ENCODE results near the gene XCL2.

XCL2 gene

DNA sequence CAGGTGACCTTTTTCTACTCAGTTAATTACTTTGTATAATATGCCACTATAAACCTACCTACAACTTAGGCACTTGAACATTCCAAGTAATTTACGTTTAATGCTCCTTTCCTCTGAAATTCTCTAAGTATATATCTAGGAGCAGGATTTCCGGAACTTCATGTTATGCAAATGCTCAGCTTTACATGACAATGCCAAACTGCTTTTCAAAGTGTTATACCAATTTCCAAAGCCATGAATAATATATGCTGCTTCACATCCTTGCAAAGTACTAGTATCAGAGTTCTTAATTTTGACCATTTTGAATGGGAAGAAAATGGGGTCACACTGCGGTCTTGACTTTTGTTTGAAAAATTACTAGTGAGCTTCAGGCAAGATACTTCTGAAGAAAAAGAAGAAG lies 26.9 kb upstream of the XCL2 start:
- H3K4me3 ChIP-seq (ENCODE audit: low read depth, low read length) = no peak overlapping the region
- TF ChIP-seq POLR2A (IDR thresholded peaks at IDR 0.05; ENCODE audit: extremely low read depth, insufficient read length) = no peak
- TF ChIP-seq, protein P1, sequence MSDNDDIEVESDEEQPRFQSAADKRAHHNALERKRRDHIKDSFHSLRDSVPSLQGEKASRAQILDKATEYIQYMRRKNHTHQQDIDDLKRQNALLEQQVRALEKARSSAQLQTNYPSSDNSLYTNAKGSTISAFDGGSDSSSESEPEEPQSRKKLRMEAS (IDR thresholded peaks at IDR 0.05; ENCODE audit: low read depth, low read length) = no peak
- TF ChIP-seq, protein P2, sequence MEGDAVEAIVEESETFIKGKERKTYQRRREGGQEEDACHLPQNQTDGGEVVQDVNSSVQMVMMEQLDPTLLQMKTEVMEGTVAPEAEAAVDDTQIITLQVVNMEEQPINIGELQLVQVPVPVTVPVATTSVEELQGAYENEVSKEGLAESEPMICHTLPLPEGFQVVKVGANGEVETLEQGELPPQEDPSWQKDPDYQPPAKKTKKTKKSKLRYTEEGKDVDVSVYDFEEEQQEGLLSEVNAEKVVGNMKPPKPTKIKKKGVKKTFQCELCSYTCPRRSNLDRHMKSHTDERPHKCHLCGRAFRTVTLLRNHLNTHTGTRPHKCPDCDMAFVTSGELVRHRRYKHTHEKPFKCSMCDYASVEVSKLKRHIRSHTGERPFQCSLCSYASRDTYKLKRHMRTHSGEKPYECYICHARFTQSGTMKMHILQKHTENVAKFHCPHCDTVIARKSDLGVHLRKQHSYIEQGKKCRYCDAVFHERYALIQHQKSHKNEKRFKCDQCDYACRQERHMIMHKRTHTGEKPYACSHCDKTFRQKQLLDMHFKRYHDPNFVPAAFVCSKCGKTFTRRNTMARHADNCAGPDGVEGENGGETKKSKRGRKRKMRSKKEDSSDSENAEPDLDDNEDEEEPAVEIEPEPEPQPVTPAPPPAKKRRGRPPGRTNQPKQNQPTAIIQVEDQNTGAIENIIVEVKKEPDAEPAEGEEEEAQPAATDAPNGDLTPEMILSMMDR (IDR thresholded peaks at IDR 0.05; ENCODE audit: low read depth, low read length) = no peak
- TF ChIP-seq MYC (IDR thresholded peaks at IDR 0.05; ENCODE audit: low read depth, low read length) = no peak
- DNase-seq (ENCODE audit: low read depth) = no peak

- no peak overlapping the region for H3K4me3 ChIP-seq (ENCODE audit: low read depth, low read length)
- TF ChIP-seq, protein P1 (IDR thresholded peaks at IDR 0.05; ENCODE audit: low read depth, low read length) = no peak
- TF ChIP-seq MYC (IDR thresholded peaks at IDR 0.05; ENCODE audit: low read depth, low read length) = no peak
- TF ChIP-seq, protein P2 (IDR thresholded peaks at IDR 0.05; ENCODE audit: low read depth, low read length) = no peak
- TF ChIP-seq POLR2A (IDR thresholded peaks at IDR 0.05; ENCODE audit: extremely low read depth, insufficient read length) = no peak
- DNase-seq (ENCODE audit: low read depth) = no peak
These were observed 24.5 kb upstream of the XCL2 start for GRCh38 chr1:168568346-168568745.

DNA sequence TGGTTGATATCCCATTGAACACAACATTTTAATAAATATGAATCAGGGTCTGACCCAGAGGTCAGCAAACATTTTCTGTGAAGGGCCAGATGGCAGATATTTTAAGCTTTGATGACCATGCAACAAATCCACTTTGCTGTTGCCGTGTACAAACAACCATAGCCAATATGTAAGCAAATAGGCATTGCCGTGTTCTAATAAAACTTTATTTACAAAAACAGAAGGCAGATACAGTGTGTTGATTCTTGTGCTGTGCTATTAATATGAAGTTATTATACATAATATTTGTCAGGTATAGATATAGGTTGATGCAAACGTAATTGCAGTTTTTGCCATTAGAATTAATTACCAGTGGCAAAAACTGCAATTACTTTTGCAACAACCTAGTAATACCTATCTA lies 23.8 kb upstream of the XCL2 start:
- no peak for DNase-seq (ENCODE audit: low read depth)
- no peak overlapping the region for H3K4me3 ChIP-seq (ENCODE audit: low read depth, low read length)
- TF ChIP-seq, protein P1 (IDR thresholded peaks at IDR 0.05; ENCODE audit: low read depth, low read length) = no peak
- TF ChIP-seq POLR2A (IDR thresholded peaks at IDR 0.05; ENCODE audit: extremely low read depth, insufficient read length) = no peak
- TF ChIP-seq, protein P2 (IDR thresholded peaks at IDR 0.05; ENCODE audit: low read depth, low read length) = no peak
- no peak for TF ChIP-seq MYC (IDR thresholded peaks at IDR 0.05; ENCODE audit: low read depth, low read length)

DNA sequence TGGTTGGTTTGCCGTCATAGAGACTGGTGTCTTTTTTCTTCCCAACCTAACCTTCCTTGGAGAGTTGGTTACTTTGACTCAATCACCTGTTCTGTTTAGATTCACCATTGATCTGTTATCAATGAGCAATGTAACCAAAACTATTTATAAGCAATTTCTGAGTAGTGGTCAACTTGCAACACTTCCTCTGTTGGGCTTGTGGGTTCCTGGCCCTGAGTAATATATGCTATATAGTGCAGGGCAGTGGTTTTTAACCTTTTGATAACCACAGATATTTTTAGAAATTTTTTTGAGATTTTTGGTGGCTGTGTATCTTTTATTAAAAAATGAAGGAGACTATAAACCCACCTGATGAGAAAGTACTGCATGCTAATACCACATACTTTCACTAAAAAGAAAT lies 23.2 kb upstream of the XCL2 start:
- DNase-seq (ENCODE audit: low read depth) = peak; percentile 37
- TF ChIP-seq, protein P2 (IDR thresholded peaks at IDR 0.05; ENCODE audit: low read depth, low read length) = no peak
- TF ChIP-seq, protein P1 (IDR thresholded peaks at IDR 0.05; ENCODE audit: low read depth, low read length) = no peak
- no peak overlapping the region for H3K4me3 ChIP-seq (ENCODE audit: low read depth, low read length)

DNA sequence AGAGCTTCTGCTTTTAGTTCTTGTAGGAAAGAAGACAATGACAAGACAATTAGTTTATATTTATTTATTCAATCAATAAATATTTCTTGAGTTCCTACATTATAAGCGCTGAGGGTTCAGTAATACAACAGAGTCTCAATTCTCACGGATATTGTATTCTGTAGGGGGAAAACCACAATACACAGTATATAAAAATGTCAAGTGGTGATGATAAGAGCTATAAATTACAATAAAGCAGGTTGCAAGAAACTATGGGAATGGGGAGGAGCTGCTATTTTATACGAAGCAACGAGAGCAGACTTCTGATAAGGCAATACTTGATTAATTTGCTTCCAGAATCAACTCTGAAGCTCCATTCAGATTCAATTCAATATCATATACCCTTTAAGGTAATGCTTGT lies 22.0 kb upstream of the XCL2 start:
- DNase-seq (ENCODE audit: low read depth) = no peak
- H3K4me3 ChIP-seq (ENCODE audit: low read depth, low read length) = no peak overlapping the region
- TF ChIP-seq, protein P2 (IDR thresholded peaks at IDR 0.05; ENCODE audit: low read depth, low read length) = no peak
- TF ChIP-seq, protein P1 (IDR thresholded peaks at IDR 0.05; ENCODE audit: low read depth, low read length) = no peak
- TF ChIP-seq MYC (IDR thresholded peaks at IDR 0.05; ENCODE audit: low read depth, low read length) (no peak), POLR2A (IDR thresholded peaks at IDR 0.05; ENCODE audit: extremely low read depth, insufficient read length) (no peak)

DNA sequence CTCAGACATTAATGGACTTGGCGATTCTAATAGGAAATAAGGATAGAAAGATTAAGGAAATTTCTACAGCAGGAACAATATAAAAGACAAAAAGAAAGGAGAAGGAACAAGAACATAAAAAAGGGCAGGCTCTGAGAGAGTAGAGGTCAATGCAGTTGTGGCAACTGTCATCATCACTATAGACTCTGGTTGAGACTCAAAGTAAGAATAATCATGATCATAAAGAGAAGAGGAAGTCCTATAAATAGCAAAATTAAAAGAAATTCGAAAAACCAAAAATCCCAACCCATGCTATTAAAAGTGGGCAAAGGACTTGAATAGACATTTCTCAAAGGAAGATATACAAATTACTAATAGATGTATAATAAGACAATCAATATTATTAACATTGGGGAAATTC lies 18.2 kb upstream of the XCL2 start:
- TF ChIP-seq MYC (IDR thresholded peaks at IDR 0.05; ENCODE audit: low read depth, low read length) = no peak
- TF ChIP-seq, protein P2 (IDR thresholded peaks at IDR 0.05; ENCODE audit: low read depth, low read length) = no peak
- TF ChIP-seq, protein P1 (IDR thresholded peaks at IDR 0.05; ENCODE audit: low read depth, low read length) = no peak
- no peak for TF ChIP-seq POLR2A (IDR thresholded peaks at IDR 0.05; ENCODE audit: extremely low read depth, insufficient read length)
- DNase-seq (ENCODE audit: low read depth) = no peak
- no peak overlapping the region for H3K4me3 ChIP-seq (ENCODE audit: low read depth, low read length)

All from NB4 (cell line).